Adrenal gland (tissue), 12 donors: ENCODE data around the gene KRT15. TPM values are rescaled to one million over a fixed set of nuclear protein-coding genes. Genes with fewer than 3 reads are reported as not detected.

Experiments used
- DNase-seq, 7 donors: peaks; one replicate each; pipeline ENCODE4 v3.0.0-alpha.2; 2019 to 2020
- H3K27ac ChIP-seq, 5 donors: fragments of 200-600 bp; sonication (generic) in 4 of 5; 1 replicate in 3 of 5; 2 replicates in 2 of 5; pipeline versions ENCODE4 v1.5.1 to v1.8.0; 2016 to 2020; ENCODE audit warnings: mild to moderate bottlenecking in 1 of 5
- H3K27me3 ChIP-seq: fragments of 200-600 bp; 2 replicates; pipeline ENCODE4 v1.8.0; 2021
- H3K36me3 ChIP-seq, 2 donors: fragments of 200-600 bp; replicated peaks in 1 of 2; 1 replicate in 1 of 2; 2 replicates in 1 of 2; pipeline versions ENCODE4 v1.5.1 to v1.8.0; 2018 to 2022
- H3K4me1 ChIP-seq, 2 donors: fragments of 200-600 bp; replicated peaks in 1 of 2; 1 replicate in 1 of 2; 2 replicates in 1 of 2; pipeline versions ENCODE4 v1.5.1 to v1.8.0; 2018 to 2021
- H3K4me3 ChIP-seq, 4 donors: fragments of 200-600 bp; sonication (generic) in 3 of 4; one replicate each; pipeline ENCODE4 v1.5.1; 2016 to 2018
- H3K9me3 ChIP-seq, 3 donors: fragments of 200-600 bp; sonication (generic) in 1 of 3; replicated peaks in 1 of 3; 1 replicate in 2 of 3; 2 replicates in 1 of 3; pipeline versions ENCODE4 v1.5.1 to v1.8.0; 2016 to 2021
- CTCF ChIP-seq, 6 experiments: fragments of 450-650 bp in 4 of 6; fragments of 200-600 bp in 2 of 6; sonication (generic) in 1 of 6; IDR thresholded peaks; 1 replicate in 5 of 6; 2 replicates in 1 of 6; pipeline versions ENCODE4 v1.5.1 to v1.8.0; 2016 to 2021; ENCODE audit warnings: antibody characterized with exemption in 6 of 6, mild to moderate bottlenecking in 2 of 6, moderate library complexity in 1 of 6
- POLR2A ChIP-seq, 2 donors: fragments of 450-650 bp; IDR thresholded peaks; one replicate each; pipeline ENCODE4 v1.6.1; 2017; ENCODE audit warnings: antibody characterized with exemption in 2 of 2, mild to moderate bottlenecking in 2 of 2, moderate library complexity in 1 of 2
- WGBS, 4 donors: extraction: QIAGEN DNeasy Blood & Tissue Kit in 2 of 4; methylation state at CpG; one replicate each; pipeline versions ENCODE4 v1.1.5 to v1.1.7; 2013 to 2017; 5-methylcytosine and 5-hydroxymethylcytosine counted together
- intact Hi-C, 2 donors: fragments of 100-400 bp; cut with DNase I; formaldehyde crosslinking; loops; one replicate each; pipeline versions ENCODE4 v1.14.1 to v1.15.0; 2022 to 2023
- polyA plus RNA-seq, 3 donors: library from polyadenylated mRNA; stranded (reverse); fragments of 200-250 nt in 2 of 3; fragments of 350-450 nt in 1 of 3; fragmentation: Illumina TruSeq in 1 of 3; extraction: RNeasy Lipid Tissue Mini Kit (QIAGEN cat#74804) in 1 of 3; gene quantifications; one replicate each; pipeline ENCODE4 v1.2.3, GENCODE V29; 2013 to 2014
- total RNA-seq, 9 donors: library from RNA; depleted of rRNA in 4 of 9; stranded (reverse); fragments of >200 nt in 4 of 9; fragments of 120-200 nt in 1 of 9; fragmentation: NEBNext Ultra II Directional in 1 of 9; extraction: Animal tissue kit (Norgen Biotek cat#: 25700) in 1 of 9; gene quantifications; one replicate each; pipeline versions ENCODE4 v1.1.0 to v1.2.4, GENCODE V29; 2013 to 2023
- donor health status: healthy with polysubstance abuse.
- donor health status: Bipolar disorder and iron deficiency.
- donor health status: DM: yes; HTN: yes; CAD: no.
- donor health status: DM: no; HTN: no; CAD: no.
- donor health status: DM: no; HTN: no; CAD: no.
- donor health status: DM: yes; HTN: yes; CAD: no.

Gene KRT15
- total and polyA plus RNA-seq, 12 donors, result 0.18 to 0.88 (median 0.44) TPM; not detected in 8

GRCh38 chr17:41520821-41521521, 2.3 kb upstream of the KRT15 start:
- intact Hi-C loops, result no loop called here
- Histone ChIP-seq H3K27me3 (no peaks in the 10 kb centered on the region), H3K36me3 (no peaks in the 10 kb centered on the region), H3K4me1 (no peaks in the 10 kb centered on the region), H3K4me3 (no peak overlapping the region), H3K27ac (no peak overlapping the region), H3K9me3 (no peaks in the 10 kb centered on the region)
- no peak for DNase-seq
- 69 to 77% (median 72%) methylated on average over 5 to 10 of the region's 10 CpGs for WGBS, 4 donors
- TF ChIP-seq CTCF (IDR thresholded peaks at IDR 0.05) (no peak), POLR2A (IDR thresholded peaks at IDR 0.05) (no peak)

- DNase-seq, result no peak
Observed at GRCh38 chr17:41519501-41520224, 973 bp upstream of the KRT15 start.

GRCh38 chr17:41518031-41518430, 659 bp downstream of the KRT15 start:
- WGBS, 4 donors, result 67 to 91% (median 80%) methylated on average over 1 to 3 of the region's 3 CpGs
- intact Hi-C loops, result no loop called here
- DNase-seq, result no peak
- H3K4me1 ChIP-seq, result no peaks in the 10 kb centered on the region
- TF ChIP-seq CTCF (IDR thresholded peaks at IDR 0.05), result no peak
- TF ChIP-seq POLR2A (IDR thresholded peaks at IDR 0.05), result no peak
- H3K4me3 ChIP-seq, result no peak overlapping the region
- H3K27ac ChIP-seq, result no peak overlapping the region
- no peaks in the 10 kb centered on the region for H3K36me3 ChIP-seq
- H3K9me3 ChIP-seq, result no peaks in the 10 kb centered on the region
- H3K27me3 ChIP-seq, result no peaks in the 10 kb centered on the region

More at GRCh38 chr17:41519501-41520224, 973 bp upstream of the KRT15 start:
- Histone ChIP-seq H3K4me3 (no peak overlapping the region), H3K27ac (no peak overlapping the region), H3K27me3 (no peaks in the 10 kb centered on the region), H3K4me1 (no peaks in the 10 kb centered on the region), H3K9me3 (no peaks in the 10 kb centered on the region), H3K36me3 (no peaks in the 10 kb centered on the region)
- TF ChIP-seq POLR2A (IDR thresholded peaks at IDR 0.05), result no peak
- no peak for TF ChIP-seq CTCF (IDR thresholded peaks at IDR 0.05)
- 46 to 60% (median 50%) methylated on average over 7 to 11 of the region's 11 CpGs for WGBS, 4 donors
- intact Hi-C loops, result no loop called here

- Histone ChIP-seq H3K36me3 (no peaks in the 10 kb centered on the region), H3K4me3 (no peak overlapping the region), H3K4me1 (no peaks in the 10 kb centered on the region), H3K27me3 (no peaks in the 10 kb centered on the region), H3K27ac (no peak overlapping the region), H3K9me3 (no peaks in the 10 kb centered on the region)
- DNase-seq, result no peak
- WGBS, 4 donors, result 87 to 90% (median 90%) methylated on average over 10 to 14 of the region's 14 CpGs
- intact Hi-C loops, result no loop called here
- TF ChIP-seq CTCF (IDR thresholded peaks at IDR 0.05), result no peak
- no peak for TF ChIP-seq POLR2A (IDR thresholded peaks at IDR 0.05)
Observed at GRCh38 chr17:41516830-41517283, 1.8 kb downstream of the KRT15 start.
